ENCODE results near the gene SATB2. TPM values are rescaled to one million over a fixed set of nuclear protein-coding genes. Genes with fewer than 3 reads are reported as not detected.
A peak's percentile ranks its signal among the peaks of the same experiment; 100 is the strongest.

SATB2 gene
- polyA plus RNA-seq, 1 of the 3 experiments (the other 2 are of a cell fraction) = 0.13 TPM

- TF ChIP-seq MEF2A (IDR thresholded peaks at IDR 0.05; ENCODE audit: borderline replicate concordance, low read depth) (no peak), MAX (IDR thresholded peaks at IDR 0.05; ENCODE audit: low read depth) (no peak), CHD2 (IDR thresholded peaks at IDR 0.05; ENCODE audit: low read length, partially characterized antibody) (no peak), SMC3 (IDR thresholded peaks at IDR 0.05; ENCODE audit: low read depth, low read length) (no peak)
Observed at GRCh38 chr2:199407421-199407820, 50.3 kb downstream of the SATB2 start (continued).

- no peak overlapping the region for H2AFZ ChIP-seq (ENCODE audit: low read depth)
Observed at GRCh38 chr2:199405241-199405640, 52.5 kb downstream of the SATB2 start.

GRCh38 chr2:199404841-199405240, 52.9 kb downstream of the SATB2 start:
- POLR2A ChIA-PET = no interaction called here
- Histone ChIP-seq H3K4me3 (ENCODE audit: low read depth in 2 of 2, low read length in 1 of 2) (no peak overlapping the region), H3K4me1 (ENCODE audit: control insufficient read depth in 1 of 2, insufficient read depth in 2 of 2, low read depth in 1 of 2, low read length in 1 of 2) (no peaks in the 10 kb centered on the region; a peak in 1 of 4 replicates), H4K20me1 (ENCODE audit: insufficient read depth) (no peaks in the 10 kb centered on the region), H3F3A (replicated peaks; ENCODE audit: insufficient read depth) (no peaks in the 10 kb centered on the region), H3K9me2 (peaks cover 4% of the 10 kb centered on the region; the same call in 1 of the 2 replicates), H3K4me2 (no peak overlapping the region), H3K36me3 (replicated peaks in 1 of 2; ENCODE audit: control insufficient read depth in 1 of 2, insufficient read depth in 2 of 2, low read length in 1 of 2) (no peaks in the 10 kb centered on the region), H3K27me3 (ENCODE audit: insufficient read depth) (no peaks in the 10 kb centered on the region), H3K9ac (no peak overlapping the region), H2AFZ (ENCODE audit: low read depth) (no peak overlapping the region), H3K27ac (ENCODE audit: low read depth in 2 of 2, low read length in 1 of 2) (no peak overlapping the region), H3K79me2 (ENCODE audit: insufficient read depth) (no peaks in the 10 kb centered on the region), H3K9me3 (no peaks in the 10 kb centered on the region)
- no peak for DNase-seq
- TF ChIP-seq EP300 (IDR thresholded peaks at IDR 0.05; ENCODE audit: borderline replicate concordance in 1 of 2, low read depth in 1 of 2, low read length in 1 of 2) (no peak), NRF1 (IDR thresholded peaks at IDR 0.05; ENCODE audit: low read depth, low read length) (no peak), CTCF (IDR thresholded peaks at IDR 0.05) (no peak), SIN3A (IDR thresholded peaks at IDR 0.05; ENCODE audit: borderline replicate concordance, low read depth, low read length) (no peak), RCOR1 (IDR thresholded peaks at IDR 0.05; ENCODE audit: low read length) (no peak)
- CTCF ChIA-PET = no interaction called here
- 5% methylated on average over 1 of the region's 1 CpG for WGBS (ENCODE audit: low lambda C conversion rate)

More at GRCh38 chr2:199405241-199405640, 52.5 kb downstream of the SATB2 start:
- Histone ChIP-seq H3K9ac (no peak overlapping the region), H3K27ac (ENCODE audit: low read depth in 2 of 2, low read length in 1 of 2) (no peak overlapping the region), H3K9me3 (no peaks in the 10 kb centered on the region), H4K20me1 (ENCODE audit: insufficient read depth) (no peaks in the 10 kb centered on the region), H3K4me1 (ENCODE audit: control insufficient read depth in 1 of 2, insufficient read depth in 2 of 2, low read depth in 1 of 2, low read length in 1 of 2) (no peaks in the 10 kb centered on the region; a peak in 1 of 4 replicates), H3K36me3 (replicated peaks in 1 of 2; ENCODE audit: control insufficient read depth in 1 of 2, insufficient read depth in 2 of 2, low read length in 1 of 2) (no peaks in the 10 kb centered on the region), H3K79me2 (ENCODE audit: insufficient read depth) (no peaks in the 10 kb centered on the region), H3K9me2 (peaks cover 4% of the 10 kb centered on the region; the same call in 1 of the 2 replicates), H3K27me3 (ENCODE audit: insufficient read depth) (no peaks in the 10 kb centered on the region), H3F3A (replicated peaks; ENCODE audit: insufficient read depth) (no peaks in the 10 kb centered on the region), H3K4me3 (ENCODE audit: low read depth in 2 of 2, low read length in 1 of 2) (no peak overlapping the region), H3K4me2 (no peak overlapping the region)
- ChIA-PET CTCF (no interaction called here), POLR2A (no interaction called here)
- TF ChIP-seq TCF12 (IDR thresholded peaks at IDR 0.05) (no peak), CTCF (IDR thresholded peaks at IDR 0.05) (peak; percentile 39; the same call in 1 of the 2 replicates)
- DNase-seq = no peak
